HepG2 (cell line): ENCODE measurements around the gene TBATA. TPM values are rescaled to one million over a fixed set of nuclear protein-coding genes. Genes with fewer than 3 reads are reported as not detected.

ENCODE experiments used
- ATF1 ChIP-seq: IDR thresholded peaks from 2 replicates; pipeline ENCODE4 v1.6.1; 2016; ENCODE audit warnings: mild to moderate bottlenecking, control low read depth
- EED ChIP-seq: sonication (generic); formaldehyde crosslinking; IDR thresholded peaks from 2 replicates; pipeline ENCODE4 v1.5.0; 2020; ENCODE audit warnings: mild to moderate bottlenecking, missing genetic modification reagents
- ELF1 ChIP-seq: sonication (generic); formaldehyde crosslinking; IDR thresholded peaks from 2 replicates; pipeline ENCODE4 v1.4.0; 2020; ENCODE audit warnings: missing genetic modification reagents
- FOXO4 ChIP-seq: sonication (generic); formaldehyde crosslinking; conservative IDR thresholded peaks from 2 replicates; pipeline ENCODE4 v1.8.1; 2023; ENCODE audit warnings: missing genetic modification reagents
- GATA4 ChIP-seq: sonication (generic); IDR thresholded peaks from 2 replicates; pipeline ENCODE4 v1.6.1; 2016; ENCODE audit warnings: antibody characterized with exemption, low read depth, borderline replicate concordance
- GLI4 ChIP-seq: sonication (generic); formaldehyde crosslinking; IDR thresholded peaks from 2 replicates; pipeline ENCODE4 v1.5.1; 2020; ENCODE audit warnings: missing genetic modification reagents, mild to moderate bottlenecking, moderate library complexity, borderline replicate concordance
- HNF4G ChIP-seq, 2 experiments: sonication (generic) in 1 of 2; formaldehyde crosslinking in 1 of 2; IDR thresholded peaks; 2 replicates each; pipeline versions ENCODE4 v1.4.0 to v1.6.1; 2011 to 2020; ENCODE audit warnings: borderline replicate concordance in 2 of 2, low read depth in 2 of 2, mild to moderate bottlenecking in 2 of 2, low read length in 1 of 2, missing genetic modification reagents in 1 of 2, moderate library complexity in 1 of 2
- HNRNPLL ChIP-seq: fragments of 200-400 bp; formaldehyde crosslinking; IDR thresholded peaks from 2 replicates; pipeline ENCODE4 v1.6.1; 2017; ENCODE audit warnings: mild to moderate bottlenecking, low read depth, low read length; ENCODE audit not compliant: poor library complexity, severe bottlenecking
- KAT8 ChIP-seq: IDR thresholded peaks from 2 replicates; pipeline ENCODE4 v1.6.1; 2016; ENCODE audit warnings: missing genetic modification reagents, missing compliant biosample characterization
- MAFF ChIP-seq: IDR thresholded peaks from 2 replicates; pipeline ENCODE4 v1.6.1; 2011; ENCODE audit warnings: low read depth, low read length, improper control_type of control experiment
- MAX ChIP-seq: IDR thresholded peaks from 2 replicates; pipeline ENCODE4 v1.6.1; 2012; ENCODE audit warnings: inconsistent platforms
- PITX1 ChIP-seq: sonication (generic); formaldehyde crosslinking; IDR thresholded peaks from 2 replicates; pipeline ENCODE4 v1.5.1; 2020; ENCODE audit warnings: mild to moderate bottlenecking, missing genetic modification reagents
- PRDM4 ChIP-seq: sonication (generic); formaldehyde crosslinking; IDR thresholded peaks from 2 replicates; pipeline ENCODE4 v1.9.0; 2021; ENCODE audit warnings: missing genetic modification reagents, borderline replicate concordance
- SPEN ChIP-seq: sonication (generic); formaldehyde crosslinking; IDR thresholded peaks from 2 replicates; pipeline ENCODE4 v1.5.1; 2020; ENCODE audit warnings: low read depth, mild to moderate bottlenecking, missing genetic modification reagents
- TEF ChIP-seq: sonication (generic); formaldehyde crosslinking; IDR thresholded peaks from 2 replicates; pipeline ENCODE4 v1.5.0; 2020; ENCODE audit warnings: missing genetic modification reagents
- TGIF2 ChIP-seq: IDR thresholded peaks from 2 replicates; pipeline ENCODE4 v1.6.1; 2016; ENCODE audit warnings: control low read depth, missing compliant biosample characterization
- ZBTB2 ChIP-seq: sonication (generic); formaldehyde crosslinking; IDR thresholded peaks from 2 replicates; pipeline ENCODE4 v1.8.0; 2022; ENCODE audit warnings: low read depth, missing genetic modification reagents
- ZNF232 ChIP-seq: sonication (generic); formaldehyde crosslinking; IDR thresholded peaks from 2 replicates; pipeline ENCODE4 v1.4.0; 2020; ENCODE audit warnings: missing genetic modification reagents, borderline replicate concordance
- ZNF234 ChIP-seq: sonication (generic); formaldehyde crosslinking; conservative IDR thresholded peaks from 2 replicates; pipeline ENCODE4 v1.5.1; 2020; ENCODE audit warnings: mild to moderate bottlenecking, missing genetic modification reagents
- ZNF430 ChIP-seq: sonication (generic); formaldehyde crosslinking; IDR thresholded peaks from 2 replicates; pipeline ENCODE4 v1.9.0; 2021; ENCODE audit warnings: mild to moderate bottlenecking, missing genetic modification reagents
- ZNF598 ChIP-seq: sonication (generic); formaldehyde crosslinking; IDR thresholded peaks from 2 replicates; pipeline ENCODE4 v1.5.1; 2020; ENCODE audit warnings: mild to moderate bottlenecking, missing genetic modification reagents, borderline replicate concordance
- ZNF775 ChIP-seq: sonication (generic); formaldehyde crosslinking; IDR thresholded peaks from 2 replicates; pipeline ENCODE4 v1.4.0; 2020; ENCODE audit warnings: missing genetic modification reagents, mild to moderate bottlenecking, moderate library complexity, borderline replicate concordance
- ZNF879 ChIP-seq: sonication (generic); formaldehyde crosslinking; IDR thresholded peaks from 2 replicates; pipeline ENCODE4 v1.8.1; 2023; ENCODE audit warnings: missing genetic modification reagents
- polyA plus RNA-seq, 8 experiments: library from polyadenylated mRNA; depleted of rRNA in 3 of 8; stranded (reverse) in 7 of 8; unstranded in 1 of 8; fragments of >200 nt; fragmentation: Illumina TruSeq in 4 of 8; extraction: Trizol in 4 of 8; gene quantifications; 2 replicates each; pipeline versions ENCODE4 v1.2.1 to v1.2.3, GENCODE V29; 2011 to 2016; ENCODE audit warnings: low read depth in 4 of 8, missing spikeins in 1 of 8, mixed read lengths in 1 of 8; ENCODE audit not compliant: insufficient read depth in 1 of 8
- total RNA-seq, 5 experiments: library from RNA; depleted of rRNA; stranded (reverse); fragments of >200 nt; fragmentation: Illumina TruSeq; extraction: Trizol; gene quantifications; 2 replicates each; pipeline ENCODE4 v1.2.3, GENCODE V29; 2016; ENCODE audit warnings: low read depth in 1 of 5

TBATA gene
- total and polyA plus RNA-seq, 2 of the 13 experiments (the other 11 are each of a cell fraction or from before 2014, with no cell fraction given) = not detected

- TF ChIP-seq MAX (no peak), HNF4G (IDR thresholded peaks at IDR 0.05; ENCODE audit: borderline replicate concordance, low read depth, low read length) (0 out of 2 replicates have a peak, but pooled peaks have one; percentile 45), HNF4G (CRISPR knock-in tag; IDR thresholded peaks at IDR 0.05; ENCODE audit: borderline replicate concordance, low read depth) (no peak; the same call in 1 of the 2 replicates), TEF (CRISPR knock-in tag) (peak; percentile 75; the same call in 1 of the 2 replicates), ZNF232 (no peak), GATA4 (no peak), ZNF598 (CRISPR knock-in tag) (no peak), KAT8 (CRISPR knock-in tag) (peak; percentile 39; the same call in 1 of the 2 replicates), ZNF234 (CRISPR knock-in tag) (no peak), FOXO4 (CRISPR knock-in tag) (no peak), HNRNPLL (no peak), MAFF (0 out of 2 replicates have a peak, but pooled peaks have one; percentile 35), ATF1 (CRISPR knock-in tag) (no peak), ZNF430 (CRISPR knock-in tag) (no peak), GLI4 (CRISPR knock-in tag) (no peak), SPEN (no peak; the same call in 1 of the 2 replicates), ZNF879 (CRISPR knock-in tag) (no peak), PITX1 (CRISPR knock-in tag) (0 out of 2 replicates have a peak, but pooled peaks have one; percentile 57), ZNF775 (CRISPR knock-in tag) (no peak), EED (CRISPR knock-in tag) (no peak), TGIF2 (CRISPR knock-in tag) (no peak), PRDM4 (CRISPR knock-in tag) (no peak), ZBTB2 (CRISPR knock-in tag) (no peak), ELF1 (peak; percentile 51; the same call in 1 of the 2 replicates)
Measured at GRCh38 chr10:70742537-70743429, 42.4 kb downstream of the TBATA start (continued).
